Measurements from ENCODE around the gene GAA.

GAA gene

GRCh38 chr17:80119271-80119791, 17.9 kb downstream of the GAA start:
- no peak for FAIRE-seq

GRCh38 chr17:80119839-80120238, 18.5 kb downstream of the GAA start:
- no peak for FAIRE-seq

GRCh38 chr17:80122026-80122575, 20.7 kb downstream of the GAA start:
- no peak for FAIRE-seq

- FAIRE-seq, result no peak
These were observed 21.6 kb downstream of the GAA start for GRCh38 chr17:80122926-80123505.

DNA sequence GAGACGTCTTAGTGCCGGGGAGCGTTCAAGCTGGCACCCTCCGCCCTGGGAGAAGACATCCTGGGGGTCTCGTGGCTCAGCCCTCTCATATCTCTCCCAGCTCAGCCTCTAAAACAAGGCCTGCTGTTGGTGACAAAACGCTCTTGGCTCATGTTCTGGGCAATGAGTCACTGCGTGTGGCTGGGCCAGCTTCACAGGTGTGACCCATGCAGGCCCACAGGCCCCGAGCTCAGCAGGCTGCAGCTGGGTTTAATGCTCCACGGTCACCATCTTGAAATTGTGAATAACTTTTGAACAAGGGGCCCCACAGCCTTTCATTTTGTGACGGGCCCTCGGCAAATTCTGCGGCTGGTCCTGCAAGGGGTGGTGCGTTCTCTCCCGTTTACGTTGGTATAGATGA, 22.4 kb downstream of the GAA start:
- no peak for FAIRE-seq

DNA sequence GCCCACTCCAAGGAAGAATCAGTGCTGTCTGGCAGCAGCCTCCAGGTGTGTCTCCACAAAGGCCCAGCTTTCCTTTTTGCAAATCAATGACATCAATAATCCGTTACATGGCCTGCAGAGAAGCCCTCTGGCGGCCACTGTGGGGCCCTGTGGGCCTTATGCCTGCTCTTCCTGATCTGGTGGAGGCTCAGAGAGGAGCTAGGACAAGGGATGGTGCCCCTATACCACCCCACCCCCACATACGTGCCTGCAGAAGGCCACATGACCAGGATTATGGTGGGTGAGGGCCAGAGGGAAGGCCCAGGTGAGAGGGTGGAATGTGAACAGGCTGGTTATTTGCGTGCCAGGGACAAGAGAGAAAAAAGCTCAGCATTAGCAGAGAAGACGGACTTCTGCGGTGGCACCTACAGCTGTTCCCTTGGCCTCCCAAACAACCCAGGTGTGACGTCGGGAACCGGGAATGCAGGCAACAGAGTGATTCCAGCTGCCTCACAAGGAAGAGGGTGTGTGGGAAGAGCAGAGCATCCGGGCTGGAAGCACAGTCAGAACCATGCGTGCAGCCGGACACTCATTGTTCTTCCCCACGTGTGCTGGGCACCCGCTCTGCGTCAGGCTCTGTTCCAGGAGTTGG, 23.1 kb downstream of the GAA start:
- no peak for FAIRE-seq

DNA sequence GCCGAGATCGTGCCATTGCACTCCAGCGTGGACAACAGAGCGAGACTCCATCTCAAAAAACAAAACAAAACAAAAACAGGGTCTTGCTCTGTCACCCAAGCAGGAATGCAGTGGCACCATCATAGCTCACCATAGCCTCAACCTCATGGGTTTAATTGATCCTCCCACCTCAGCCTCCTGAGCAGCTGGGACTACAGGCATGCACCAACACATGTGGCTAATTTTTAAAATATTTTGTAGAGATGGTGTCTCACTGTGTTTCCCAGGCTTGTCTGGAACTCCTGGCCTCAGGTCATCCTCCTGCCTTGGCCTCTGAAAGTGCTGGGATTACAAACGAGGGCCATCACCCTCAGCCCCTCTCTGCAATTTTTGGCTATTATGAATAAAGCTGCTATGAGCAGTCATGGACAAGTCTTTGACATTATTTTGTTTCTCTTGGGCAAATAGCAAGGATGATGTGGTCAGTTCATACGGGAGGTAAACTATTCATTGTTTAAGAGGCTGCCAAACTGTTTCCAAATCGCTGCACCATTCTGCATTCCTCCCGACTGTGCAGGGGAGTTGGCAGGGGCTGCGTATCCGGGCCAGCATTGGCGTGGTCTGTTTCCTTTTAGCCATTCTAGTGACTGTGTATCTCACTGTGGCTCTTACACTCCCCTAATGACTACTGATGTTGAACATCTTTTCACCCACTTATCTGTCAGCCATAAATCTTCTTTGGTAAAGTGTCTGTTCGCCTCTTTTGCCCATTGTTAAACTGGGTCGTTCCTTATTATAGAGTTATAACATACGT, 24.5 kb downstream of the GAA start:
- no peak for FAIRE-seq

- FAIRE-seq, result no peak
These were observed 25.0 kb downstream of the GAA start for GRCh38 chr17:80126449-80126715.

DNA sequence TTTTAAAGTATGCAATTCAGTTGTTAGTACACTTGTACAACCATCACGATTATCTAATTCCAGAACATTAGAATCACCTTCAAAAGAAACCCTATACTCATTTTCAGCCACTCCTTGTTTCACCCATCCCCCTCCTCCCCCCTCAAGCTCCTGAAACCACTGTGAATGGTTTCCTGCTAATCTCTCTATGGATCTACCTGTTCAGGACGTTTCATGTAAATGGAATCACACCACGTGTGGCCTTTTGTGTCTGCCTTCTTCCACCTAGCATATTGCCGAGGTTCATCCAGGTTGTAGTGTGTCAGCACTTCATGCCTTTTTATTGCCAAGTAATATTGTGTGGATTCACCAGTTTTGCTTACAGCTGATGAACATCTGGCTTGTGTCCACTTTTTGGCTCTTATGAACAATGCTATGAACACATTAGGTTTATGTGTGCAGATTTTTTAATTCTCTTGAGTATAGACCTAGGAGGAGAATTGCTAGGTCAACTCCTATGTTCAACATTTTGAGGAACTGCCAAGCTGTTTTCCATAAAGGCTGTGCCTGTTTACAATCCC, 27.7 kb downstream of the GAA start:
- FAIRE-seq, result no peak

- FAIRE-seq, result no peak
These were observed 29.6 kb downstream of the GAA start for GRCh38 chr17:80130992-80131391.

DNA sequence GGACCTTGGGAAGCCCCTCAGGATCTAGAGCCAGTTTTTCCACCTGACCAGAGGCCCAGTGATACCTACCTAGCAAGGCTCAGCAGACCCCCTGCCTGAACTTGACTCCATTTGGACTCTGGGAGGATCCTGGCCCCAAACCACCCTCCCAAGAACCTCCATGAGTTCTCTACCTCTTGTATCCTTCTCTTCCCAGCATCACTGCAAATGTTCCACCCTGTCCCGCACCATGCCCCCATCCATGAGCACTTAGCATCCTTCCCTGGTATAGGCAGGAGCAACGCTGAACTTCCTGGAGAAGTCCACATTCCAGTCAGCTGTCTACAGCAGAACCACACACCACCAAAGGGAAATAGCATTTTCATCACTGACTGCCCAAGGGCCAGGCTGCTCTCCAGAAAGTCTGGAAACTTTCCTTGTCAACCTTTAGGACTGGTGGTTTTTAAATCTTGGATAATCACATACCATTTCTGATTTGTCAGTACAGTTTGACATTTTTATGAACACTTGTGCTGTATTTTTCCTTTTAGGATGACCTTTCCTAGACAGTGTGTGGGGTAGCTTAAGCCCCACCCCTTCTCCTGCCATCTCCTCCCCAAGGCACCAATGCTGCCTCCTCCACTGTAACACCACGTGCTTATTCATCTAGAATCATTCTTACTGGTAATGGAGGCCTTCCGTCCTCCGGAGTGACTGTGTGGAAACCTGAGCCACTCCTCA, 31.7 kb downstream of the GAA start:
- no peak for FAIRE-seq

GRCh38 chr17:80133626-80133970, 32.2 kb downstream of the GAA start:
- no peak for FAIRE-seq

DNA sequence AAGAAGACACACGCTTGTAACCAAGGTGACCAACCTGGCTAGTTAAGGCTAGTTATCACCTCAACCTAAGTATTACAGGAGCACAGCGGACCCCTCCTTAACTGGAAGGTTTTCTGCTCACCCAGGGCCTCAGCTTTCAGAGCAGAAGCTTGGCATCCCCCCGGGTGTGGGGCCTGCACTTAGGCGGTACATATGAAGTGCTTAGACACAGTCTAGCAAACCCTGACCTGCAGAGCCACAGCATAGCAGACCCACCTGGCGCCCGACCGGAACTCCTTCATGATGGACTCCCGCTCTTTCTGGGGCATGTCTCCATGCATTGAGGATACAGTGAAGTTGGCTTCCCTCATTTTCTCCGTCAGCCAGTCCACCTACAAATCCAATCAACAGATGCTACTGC, 35.8 kb downstream of the GAA start:
- FAIRE-seq, result no peak

- FAIRE-seq, result no peak
These were observed 37.6 kb downstream of the GAA start for GRCh38 chr17:80138856-80139426.

GRCh38 chr17:80141463-80142165, 40.2 kb downstream of the GAA start:
- no peak for FAIRE-seq

DNA sequence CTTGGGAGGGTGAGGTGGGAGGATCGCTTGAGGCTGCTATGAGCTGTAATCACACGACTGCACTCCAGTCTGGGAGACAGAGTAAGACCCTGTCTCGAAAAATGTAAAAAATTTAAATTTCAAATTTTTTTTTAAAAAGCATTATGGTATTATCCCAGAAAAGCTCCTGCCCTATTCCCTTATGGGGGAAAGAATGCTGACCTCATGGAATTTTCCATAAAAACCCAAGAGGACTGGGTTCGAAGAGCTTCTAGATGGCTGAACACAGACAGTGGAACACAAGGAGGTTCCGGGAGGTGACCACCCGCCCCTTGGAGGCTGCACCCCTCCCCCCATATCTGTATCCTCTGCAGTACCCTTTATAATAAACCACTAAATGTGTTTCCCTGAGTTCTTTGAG, 41.5 kb downstream of the GAA start:
- FAIRE-seq, result no peak

DNA sequence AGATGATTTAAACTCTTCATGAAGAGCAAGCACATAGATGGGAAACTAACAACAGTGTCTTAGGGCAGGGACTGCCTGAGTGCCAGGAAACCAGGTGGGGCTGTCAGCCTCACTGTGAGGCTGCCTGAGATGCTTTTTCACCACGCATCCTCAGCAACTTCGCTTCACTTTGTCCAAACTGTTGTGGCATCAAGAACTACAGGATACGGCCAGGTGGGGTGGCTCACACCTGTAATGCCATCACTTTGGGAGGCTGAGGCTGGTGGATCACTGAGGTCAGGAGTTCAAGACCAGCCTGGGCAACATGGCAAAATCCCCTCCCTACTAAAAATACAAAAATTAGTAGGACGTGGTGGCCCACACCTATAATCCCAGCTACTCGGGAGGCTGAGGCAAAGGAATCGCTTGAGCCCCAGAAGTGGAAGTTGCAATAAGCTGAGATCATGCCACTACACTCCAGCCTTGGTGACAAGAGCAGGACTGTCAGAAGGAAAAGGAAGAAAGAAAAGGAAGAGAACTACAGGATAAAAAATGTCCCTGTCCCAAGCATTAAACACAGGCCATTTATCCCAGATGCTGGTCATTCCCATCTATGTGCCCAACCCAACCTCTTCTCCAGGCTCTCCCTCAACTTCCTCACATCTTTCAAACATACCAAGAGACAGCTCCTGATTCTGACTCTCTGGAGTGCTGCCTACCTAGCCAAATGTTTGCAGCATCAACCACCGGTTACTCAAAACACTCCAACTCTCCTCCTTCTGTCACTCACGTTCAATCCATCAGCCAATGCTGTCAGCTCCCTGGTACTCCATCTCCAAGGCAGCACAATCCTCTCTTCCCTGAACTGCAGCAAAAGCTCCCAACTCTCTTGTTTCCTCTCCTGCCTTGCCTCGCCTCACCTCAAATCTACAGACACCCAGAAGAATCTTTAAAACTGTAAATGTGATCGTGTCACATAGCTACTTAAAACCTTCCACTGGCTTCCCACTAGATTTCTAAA, 44.0 kb downstream of the GAA start:
- no peak for FAIRE-seq

DNA sequence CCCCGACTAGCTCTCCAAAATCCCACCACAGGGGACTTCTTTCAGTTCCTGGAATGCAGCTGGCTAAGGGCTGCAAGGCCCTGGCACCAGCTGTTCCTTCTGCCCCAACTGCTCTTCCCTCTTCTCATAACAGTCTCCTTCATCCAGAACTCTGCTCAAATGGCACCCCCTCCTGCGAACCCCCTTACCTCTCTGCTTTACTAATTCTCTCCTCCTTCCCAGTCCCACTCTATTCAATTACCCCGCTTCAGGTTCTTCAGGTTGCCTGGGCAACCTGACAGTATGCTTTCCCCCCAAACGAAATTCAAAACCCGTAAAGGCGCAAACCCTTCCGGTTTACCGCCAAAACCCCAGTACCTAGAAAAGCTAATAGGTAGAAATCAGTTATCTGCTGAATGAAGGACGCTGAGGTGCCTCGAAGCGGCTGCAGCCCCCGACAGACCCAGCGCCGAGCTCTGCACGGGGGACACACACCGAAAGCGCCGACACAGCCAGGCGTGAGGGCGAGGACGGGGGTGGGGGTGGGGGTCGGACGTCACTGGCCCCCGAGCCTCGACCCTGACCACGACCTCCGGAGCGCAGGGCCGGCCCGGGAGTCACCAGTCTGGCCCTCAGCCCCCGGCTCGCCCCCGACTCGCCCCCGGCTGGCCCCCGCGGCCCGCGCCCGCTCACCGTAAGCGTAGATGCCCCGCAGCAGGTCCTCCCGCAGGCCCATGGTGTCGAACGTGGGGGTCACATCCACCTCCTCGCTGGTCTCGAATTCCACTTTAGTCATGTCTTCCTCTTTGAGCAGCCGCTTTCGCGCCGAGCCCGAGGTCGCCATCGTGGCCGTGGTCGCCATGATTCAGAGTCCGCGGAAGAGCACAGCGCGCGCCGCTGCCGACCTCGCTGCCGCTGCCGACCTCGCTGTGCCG, 45.0 kb downstream of the GAA start:
- no peak for FAIRE-seq

GRCh38 chr17:80147035-80147822, 45.8 kb downstream of the GAA start, which contains the start of gene EIF4A3:
TSS of gene EIF4A3 (minus strand) at chr17:80147128. CDS start at chr17:80146961, 167 bp downstream.
- peak; percentile 96 for FAIRE-seq

Data from TTC549 (cell line).